ENCODE measurements around the gene PDE4B.

DNA sequence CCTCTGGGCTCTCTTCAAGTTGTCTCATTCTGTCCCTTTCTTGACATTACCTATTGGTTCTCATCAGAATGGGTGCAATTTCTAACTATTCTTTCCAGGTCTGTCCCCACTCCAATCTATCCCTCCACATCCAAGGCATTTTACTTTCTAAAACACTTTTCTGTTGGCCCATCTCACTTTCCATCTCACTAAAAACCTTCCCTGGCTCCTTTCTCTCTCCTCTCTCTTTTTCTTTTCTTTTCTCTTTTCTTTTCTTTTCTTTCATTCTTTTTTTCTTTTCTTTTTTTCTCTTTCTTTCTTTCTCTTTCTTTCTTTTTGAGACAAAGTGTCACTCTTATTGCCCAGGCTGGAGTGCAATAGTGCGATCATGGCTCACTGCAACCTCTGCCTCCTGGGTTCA lies 462.1 kb downstream of the PDE4B start:
- TF ChIP-seq POLR2AphosphoS5 (IDR thresholded peaks at IDR 0.05) (no peak), POLR2A (IDR thresholded peaks at IDR 0.05) (no peak)
- TF ChIP-seq, protein P1, sequence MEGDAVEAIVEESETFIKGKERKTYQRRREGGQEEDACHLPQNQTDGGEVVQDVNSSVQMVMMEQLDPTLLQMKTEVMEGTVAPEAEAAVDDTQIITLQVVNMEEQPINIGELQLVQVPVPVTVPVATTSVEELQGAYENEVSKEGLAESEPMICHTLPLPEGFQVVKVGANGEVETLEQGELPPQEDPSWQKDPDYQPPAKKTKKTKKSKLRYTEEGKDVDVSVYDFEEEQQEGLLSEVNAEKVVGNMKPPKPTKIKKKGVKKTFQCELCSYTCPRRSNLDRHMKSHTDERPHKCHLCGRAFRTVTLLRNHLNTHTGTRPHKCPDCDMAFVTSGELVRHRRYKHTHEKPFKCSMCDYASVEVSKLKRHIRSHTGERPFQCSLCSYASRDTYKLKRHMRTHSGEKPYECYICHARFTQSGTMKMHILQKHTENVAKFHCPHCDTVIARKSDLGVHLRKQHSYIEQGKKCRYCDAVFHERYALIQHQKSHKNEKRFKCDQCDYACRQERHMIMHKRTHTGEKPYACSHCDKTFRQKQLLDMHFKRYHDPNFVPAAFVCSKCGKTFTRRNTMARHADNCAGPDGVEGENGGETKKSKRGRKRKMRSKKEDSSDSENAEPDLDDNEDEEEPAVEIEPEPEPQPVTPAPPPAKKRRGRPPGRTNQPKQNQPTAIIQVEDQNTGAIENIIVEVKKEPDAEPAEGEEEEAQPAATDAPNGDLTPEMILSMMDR (IDR thresholded peaks at IDR 0.05) = no peak
